Measurements from ENCODE around the gene APOL1.

DNA sequence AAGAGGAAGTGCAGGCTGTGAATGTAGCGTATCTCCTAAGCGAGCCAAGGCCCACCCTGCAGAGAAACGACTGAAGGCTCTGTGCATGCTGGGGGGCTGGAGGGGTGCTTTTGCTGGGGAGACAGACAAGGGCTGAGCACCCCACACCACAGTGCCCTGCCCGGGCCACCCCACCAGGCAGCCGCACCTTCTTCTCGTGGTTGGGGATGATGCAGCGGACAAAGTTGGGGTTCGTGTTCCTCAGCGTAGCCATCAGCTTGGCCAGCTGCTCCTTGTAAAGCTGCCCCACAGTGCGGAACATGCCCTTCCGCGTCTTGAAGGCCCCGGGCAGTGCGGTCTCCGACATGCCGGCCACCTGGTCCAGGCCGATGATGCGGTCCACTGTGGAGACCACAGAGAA lies 53.3 kb downstream of the APOL1 start:
- TF ChIP-seq, protein P1, sequence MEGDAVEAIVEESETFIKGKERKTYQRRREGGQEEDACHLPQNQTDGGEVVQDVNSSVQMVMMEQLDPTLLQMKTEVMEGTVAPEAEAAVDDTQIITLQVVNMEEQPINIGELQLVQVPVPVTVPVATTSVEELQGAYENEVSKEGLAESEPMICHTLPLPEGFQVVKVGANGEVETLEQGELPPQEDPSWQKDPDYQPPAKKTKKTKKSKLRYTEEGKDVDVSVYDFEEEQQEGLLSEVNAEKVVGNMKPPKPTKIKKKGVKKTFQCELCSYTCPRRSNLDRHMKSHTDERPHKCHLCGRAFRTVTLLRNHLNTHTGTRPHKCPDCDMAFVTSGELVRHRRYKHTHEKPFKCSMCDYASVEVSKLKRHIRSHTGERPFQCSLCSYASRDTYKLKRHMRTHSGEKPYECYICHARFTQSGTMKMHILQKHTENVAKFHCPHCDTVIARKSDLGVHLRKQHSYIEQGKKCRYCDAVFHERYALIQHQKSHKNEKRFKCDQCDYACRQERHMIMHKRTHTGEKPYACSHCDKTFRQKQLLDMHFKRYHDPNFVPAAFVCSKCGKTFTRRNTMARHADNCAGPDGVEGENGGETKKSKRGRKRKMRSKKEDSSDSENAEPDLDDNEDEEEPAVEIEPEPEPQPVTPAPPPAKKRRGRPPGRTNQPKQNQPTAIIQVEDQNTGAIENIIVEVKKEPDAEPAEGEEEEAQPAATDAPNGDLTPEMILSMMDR (IDR thresholded peaks at IDR 0.05) = no peak
- TF ChIP-seq EZH2 (IDR thresholded peaks at IDR 0.05; ENCODE audit: borderline replicate concordance, insufficient read depth, low read depth, low read length, poor library complexity, severe bottlenecking) = no peak

Measured in B cell (primary cell).